ENCODE results near the gene PADI3. TPM values are rescaled to one million over a fixed set of nuclear protein-coding genes. Genes with fewer than 3 reads are reported as not detected.

Gene PADI3
- polyA plus RNA-seq, 4 donors: 0.01 to 0.04 TPM; not detected in 2

DNA sequence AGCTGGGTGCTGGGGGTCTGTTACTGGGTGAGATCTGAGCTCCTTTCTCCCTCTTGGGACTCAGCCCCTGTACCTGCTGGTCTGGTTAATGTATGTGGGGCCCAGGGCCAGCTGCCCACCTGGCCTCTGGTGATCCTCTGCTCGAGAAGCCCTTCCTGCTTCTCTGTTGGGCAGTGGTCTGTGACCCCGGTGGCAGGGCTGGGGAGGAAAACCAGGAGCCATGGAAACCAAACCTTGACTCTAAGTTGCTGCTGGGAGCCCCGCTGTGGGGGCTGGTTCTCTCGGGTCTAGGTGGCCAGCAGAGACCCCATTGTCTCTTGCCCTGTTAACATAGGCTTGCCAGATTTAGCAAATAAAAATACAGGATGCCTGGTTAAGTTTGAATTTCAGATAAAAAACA lies 42.7 kb upstream of the PADI3 start:
- Histone ChIP-seq H3K4me1 (ENCODE audit: control insufficient read depth in 3 of 3, insufficient read depth in 2 of 3, low read depth in 1 of 3, low read length in 2 of 3) (no peaks in the 10 kb centered on the region), H3K27ac (ENCODE audit: low read depth in 1 of 3, low read length in 2 of 3) (no peak overlapping the region), H3K36me3 (ENCODE audit: control insufficient read depth in 3 of 3, insufficient read depth in 2 of 3, low read depth in 1 of 3, low read length in 3 of 3) (no peaks in the 10 kb centered on the region), H3K4me3 (ENCODE audit: low read depth in 1 of 3, low read length in 3 of 3) (no peak overlapping the region), H3K9me3 (ENCODE audit: control insufficient read depth in 2 of 2, insufficient read depth in 1 of 2, low read depth in 1 of 2, low read length in 1 of 2) (no peaks in the 10 kb centered on the region), H3K27me3 (ENCODE audit: control insufficient read depth in 3 of 3, insufficient read depth in 3 of 3, low read length in 3 of 3) (peaks cover 0 to 3% (median 0%) of the 10 kb centered on the region in 3 donors)
- DNase-seq (no peak), FAIRE-seq (no peak)
- WGBS, 3 donors: 60 to 73% (median 65%) methylated on average over 4 of the region's 4 CpGs

DNA sequence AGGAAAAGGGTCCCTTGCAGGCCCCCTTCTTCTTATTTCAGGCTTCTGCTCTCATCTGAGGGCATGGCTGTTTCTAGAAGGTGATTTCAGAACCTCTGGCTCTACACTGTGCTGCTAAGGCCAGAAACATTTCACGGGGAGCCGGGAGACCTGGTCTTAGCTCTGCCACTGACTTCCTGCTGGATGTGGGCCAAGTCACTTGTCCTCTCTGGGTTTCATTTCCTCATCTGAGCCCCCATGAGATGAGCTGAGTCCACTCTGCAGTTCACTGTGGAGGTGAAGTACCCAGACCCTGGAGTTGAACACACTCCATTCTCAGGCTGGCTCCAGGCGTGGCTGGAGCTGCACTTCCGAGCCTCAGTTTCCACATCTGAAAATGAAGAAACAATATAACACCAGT lies 41.9 kb upstream of the PADI3 start:
- no peaks in the 10 kb centered on the region for H3K36me3 ChIP-seq (ENCODE audit: control insufficient read depth in 3 of 3, insufficient read depth in 2 of 3, low read depth in 1 of 3, low read length in 3 of 3)

DNA sequence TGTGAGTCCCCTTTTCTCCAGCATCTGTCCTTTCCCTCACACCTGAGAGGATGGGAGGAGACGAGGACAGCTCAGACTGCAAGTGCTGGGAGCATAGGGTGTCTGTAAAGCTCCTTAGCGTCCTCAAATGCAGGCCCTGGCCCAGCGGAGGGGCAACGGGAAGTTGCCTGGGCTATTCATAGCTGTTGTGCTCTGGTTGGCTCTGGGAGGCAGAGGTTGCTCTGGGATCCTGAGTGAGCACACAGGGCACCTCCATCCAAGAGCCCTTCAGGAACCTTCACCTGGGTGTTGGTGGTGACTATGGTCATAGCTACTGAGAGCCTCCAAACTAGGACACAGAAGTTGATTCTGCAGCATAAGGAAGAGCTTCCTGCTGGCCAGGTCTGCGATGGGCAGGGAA lies 41.4 kb upstream of the PADI3 start:
- Histone ChIP-seq H3K9me3 (ENCODE audit: control insufficient read depth in 2 of 2, insufficient read depth in 1 of 2, low read depth in 1 of 2, low read length in 1 of 2) (no peaks in the 10 kb centered on the region), H3K27ac (ENCODE audit: low read depth in 1 of 3, low read length in 2 of 3) (no peak overlapping the region)
- 66 to 72% (median 67%) methylated on average over 5 of the region's 5 CpGs for WGBS, 3 donors

More for the DNA sequence above, 41.9 kb upstream of the PADI3 start:
- Histone ChIP-seq H3K4me1 (ENCODE audit: control insufficient read depth in 3 of 3, insufficient read depth in 2 of 3, low read depth in 1 of 3, low read length in 2 of 3) (no peaks in the 10 kb centered on the region), H3K27ac (ENCODE audit: low read depth in 1 of 3, low read length in 2 of 3) (no peak overlapping the region), H3K27me3 (ENCODE audit: control insufficient read depth in 3 of 3, insufficient read depth in 3 of 3, low read length in 3 of 3) (peaks cover 0 to 3% (median 0%) of the 10 kb centered on the region in 3 donors), H3K9me3 (ENCODE audit: control insufficient read depth in 2 of 2, insufficient read depth in 1 of 2, low read depth in 1 of 2, low read length in 1 of 2) (no peaks in the 10 kb centered on the region), H3K4me3 (ENCODE audit: low read depth in 1 of 3, low read length in 3 of 3) (no peak overlapping the region)
- DNase-seq (peak in 1 of 2 donors; percentile 16), FAIRE-seq (no peak)
- WGBS, 3 donors: 40 to 44% (median 40%) methylated on average over 4 of the region's 4 CpGs

DNA sequence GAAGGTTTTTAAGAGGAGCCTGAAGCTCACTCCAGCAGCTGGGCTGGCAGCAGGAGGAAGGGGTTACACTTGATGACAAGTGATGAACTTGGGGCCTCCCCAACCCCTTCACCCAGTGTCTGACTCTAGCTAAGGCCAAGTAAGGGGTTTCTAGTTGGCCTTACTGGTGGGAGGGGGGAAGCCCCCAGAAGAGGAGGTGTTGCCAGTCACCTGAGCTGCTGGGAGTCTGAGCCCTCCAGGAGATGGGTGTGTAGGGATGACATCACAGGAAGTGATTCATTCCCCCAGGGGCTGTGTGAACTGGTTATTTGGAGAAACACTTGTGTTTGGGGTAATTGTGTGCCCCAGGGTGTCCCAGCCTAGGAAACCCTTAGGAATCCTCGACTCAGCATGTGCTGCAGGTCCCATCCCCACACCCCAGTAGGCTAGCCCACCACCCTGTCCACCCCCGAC lies 40.9 kb upstream of the PADI3 start:
- 32 to 71% (median 48%) methylated on average over 2 of the region's 2 CpGs for WGBS, 3 donors
- no peak overlapping the region for H3K27ac ChIP-seq (ENCODE audit: low read depth in 1 of 3, low read length in 2 of 3)
- H3K36me3 ChIP-seq (ENCODE audit: control insufficient read depth in 3 of 3, insufficient read depth in 2 of 3, low read depth in 1 of 3, low read length in 3 of 3): no peaks in the 10 kb centered on the region
- DNase-seq (peak in 1 of 2 donors; percentile 14), FAIRE-seq (no peak)
- no peaks in the 10 kb centered on the region for H3K9me3 ChIP-seq (ENCODE audit: control insufficient read depth in 2 of 2, insufficient read depth in 1 of 2, low read depth in 1 of 2, low read length in 1 of 2)
- no peak overlapping the region for H3K4me3 ChIP-seq (ENCODE audit: low read depth in 1 of 3, low read length in 3 of 3)
- peaks cover 0 to 3% (median 0%) of the 10 kb centered on the region in 3 donors for H3K27me3 ChIP-seq (ENCODE audit: control insufficient read depth in 3 of 3, insufficient read depth in 3 of 3, low read length in 3 of 3)
- H3K4me1 ChIP-seq (ENCODE audit: control insufficient read depth in 3 of 3, insufficient read depth in 2 of 3, low read depth in 1 of 3, low read length in 2 of 3): peaks cover 0 to 7% (median 0%) of the 10 kb centered on the region in 3 donors

More for the DNA sequence above, 41.4 kb upstream of the PADI3 start:
- Histone ChIP-seq H3K4me3 (ENCODE audit: low read depth in 1 of 3, low read length in 3 of 3) (no peak overlapping the region), H3K36me3 (ENCODE audit: control insufficient read depth in 3 of 3, insufficient read depth in 2 of 3, low read depth in 1 of 3, low read length in 3 of 3) (no peaks in the 10 kb centered on the region), H3K4me1 (ENCODE audit: control insufficient read depth in 3 of 3, insufficient read depth in 2 of 3, low read depth in 1 of 3, low read length in 2 of 3) (peaks cover 0 to 2% (median 0%) of the 10 kb centered on the region in 3 donors), H3K27me3 (ENCODE audit: control insufficient read depth in 3 of 3, insufficient read depth in 3 of 3, low read length in 3 of 3) (peaks cover 0 to 3% (median 0%) of the 10 kb centered on the region in 3 donors)
- FAIRE-seq (no peak), DNase-seq (no peak)

DNA sequence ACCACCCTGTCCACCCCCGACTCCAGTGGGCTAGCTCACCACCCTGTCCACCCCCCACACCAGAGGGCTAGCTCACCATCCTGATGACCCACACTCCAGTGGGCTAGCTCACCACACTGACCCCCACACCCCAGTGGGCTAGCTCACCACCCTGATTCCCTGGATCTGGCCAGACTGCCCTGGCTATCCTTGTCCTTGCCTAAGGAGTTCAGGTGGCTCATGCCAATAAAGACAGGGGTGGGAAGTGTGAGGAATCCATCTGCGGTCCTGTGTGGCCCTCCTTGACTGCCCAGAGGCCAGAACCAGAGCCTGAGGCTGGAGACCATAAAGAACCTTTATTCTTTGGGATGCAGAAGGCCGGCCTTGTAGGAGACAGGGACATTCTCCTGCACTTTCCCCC lies 40.4 kb upstream of the PADI3 start:
- DNase-seq (no peak), FAIRE-seq (no peak)
- Histone ChIP-seq H3K27me3 (ENCODE audit: control insufficient read depth in 3 of 3, insufficient read depth in 3 of 3, low read length in 3 of 3) (peaks cover 0 to 3% (median 3%) of the 10 kb centered on the region in 3 donors), H3K27ac (ENCODE audit: low read depth in 1 of 3, low read length in 2 of 3) (no peak overlapping the region), H3K4me1 (ENCODE audit: control insufficient read depth in 3 of 3, insufficient read depth in 2 of 3, low read depth in 1 of 3, low read length in 2 of 3) (peaks cover 0 to 12% (median 0%) of the 10 kb centered on the region in 3 donors), H3K36me3 (ENCODE audit: control insufficient read depth in 3 of 3, insufficient read depth in 2 of 3, low read depth in 1 of 3, low read length in 3 of 3) (no peaks in the 10 kb centered on the region), H3K9me3 (ENCODE audit: control insufficient read depth in 2 of 2, insufficient read depth in 1 of 2, low read depth in 1 of 2, low read length in 1 of 2) (no peaks in the 10 kb centered on the region), H3K4me3 (ENCODE audit: low read depth in 1 of 3, low read length in 3 of 3) (no peak overlapping the region)
- WGBS, 3 donors: 71 to 86% (median 82%) methylated on average over 3 of the region's 3 CpGs

- DNase-seq: no peak
- H3K9me3 ChIP-seq (ENCODE audit: control insufficient read depth in 2 of 2, insufficient read depth in 1 of 2, low read depth in 1 of 2, low read length in 1 of 2): no peaks in the 10 kb centered on the region
- FAIRE-seq: no peak
- WGBS, 3 donors: 65 to 78% (median 78%) methylated on average over 5 of the region's 5 CpGs
- H3K4me3 ChIP-seq (ENCODE audit: low read depth in 1 of 3, low read length in 3 of 3): no peak overlapping the region
- H3K27me3 ChIP-seq (ENCODE audit: control insufficient read depth in 3 of 3, insufficient read depth in 3 of 3, low read length in 3 of 3): peaks cover 2 to 4% (median 4%) of the 10 kb centered on the region in 3 donors
- no peak overlapping the region for H3K27ac ChIP-seq (ENCODE audit: low read depth in 1 of 3, low read length in 2 of 3)
- no peaks in the 10 kb centered on the region for H3K36me3 ChIP-seq (ENCODE audit: control insufficient read depth in 3 of 3, insufficient read depth in 2 of 3, low read depth in 1 of 3, low read length in 3 of 3)
- peaks cover 0 to 12% (median 0%) of the 10 kb centered on the region in 3 donors for H3K4me1 ChIP-seq (ENCODE audit: control insufficient read depth in 3 of 3, insufficient read depth in 2 of 3, low read depth in 1 of 3, low read length in 2 of 3)
Observed at GRCh38 chr1:17209430-17209829, 39.5 kb upstream of the PADI3 start.

GRCh38 chr1:17210176-17210575 lies 38.7 kb upstream of the PADI3 start:
- no peak overlapping the region for H3K27ac ChIP-seq (ENCODE audit: low read depth in 1 of 3, low read length in 2 of 3)
- WGBS, 3 donors: 93 to 96% (median 96%) methylated on average over 8 of the region's 8 CpGs
- H3K4me3 ChIP-seq (ENCODE audit: low read depth in 1 of 3, low read length in 3 of 3): no peak overlapping the region
- H3K9me3 ChIP-seq (ENCODE audit: control insufficient read depth in 2 of 2, insufficient read depth in 1 of 2, low read depth in 1 of 2, low read length in 1 of 2): no peaks in the 10 kb centered on the region
- H3K4me1 ChIP-seq (ENCODE audit: control insufficient read depth in 3 of 3, insufficient read depth in 2 of 3, low read depth in 1 of 3, low read length in 2 of 3): peaks cover 0 to 12% (median 0%) of the 10 kb centered on the region in 3 donors
- no peaks in the 10 kb centered on the region for H3K36me3 ChIP-seq (ENCODE audit: control insufficient read depth in 3 of 3, insufficient read depth in 2 of 3, low read depth in 1 of 3, low read length in 3 of 3)
- FAIRE-seq (no peak), DNase-seq (no peak)
- H3K27me3 ChIP-seq (ENCODE audit: control insufficient read depth in 3 of 3, insufficient read depth in 3 of 3, low read length in 3 of 3): peaks cover 2 to 4% (median 3%) of the 10 kb centered on the region in 3 donors

GRCh38 chr1:17211377-17211776 lies 37.5 kb upstream of the PADI3 start:
- Histone ChIP-seq H3K4me1 (ENCODE audit: control insufficient read depth in 3 of 3, insufficient read depth in 2 of 3, low read depth in 1 of 3, low read length in 2 of 3) (peaks cover 0 to 12% (median 0%) of the 10 kb centered on the region in 3 donors), H3K27ac (ENCODE audit: low read depth in 1 of 3, low read length in 2 of 3) (no peak overlapping the region), H3K36me3 (ENCODE audit: control insufficient read depth in 3 of 3, insufficient read depth in 2 of 3, low read depth in 1 of 3, low read length in 3 of 3) (no peaks in the 10 kb centered on the region), H3K9me3 (ENCODE audit: control insufficient read depth in 2 of 2, insufficient read depth in 1 of 2, low read depth in 1 of 2, low read length in 1 of 2) (no peaks in the 10 kb centered on the region), H3K4me3 (ENCODE audit: low read depth in 1 of 3, low read length in 3 of 3) (no peak overlapping the region), H3K27me3 (ENCODE audit: control insufficient read depth in 3 of 3, insufficient read depth in 3 of 3, low read length in 3 of 3) (peaks cover 2 to 4% (median 3%) of the 10 kb centered on the region in 3 donors)
- WGBS, 3 donors: 84 to 94% (median 85%) methylated on average over 5 of the region's 5 CpGs
- FAIRE-seq (no peak), DNase-seq (no peak)

- Histone ChIP-seq H3K4me1 (ENCODE audit: control insufficient read depth in 3 of 3, insufficient read depth in 2 of 3, low read depth in 1 of 3, low read length in 2 of 3) (peaks cover 0 to 12% (median 0%) of the 10 kb centered on the region in 3 donors), H3K27ac (ENCODE audit: low read depth in 1 of 3, low read length in 2 of 3) (no peak overlapping the region), H3K4me3 (ENCODE audit: low read depth in 1 of 3, low read length in 3 of 3) (no peak overlapping the region), H3K9me3 (ENCODE audit: control insufficient read depth in 2 of 2, insufficient read depth in 1 of 2, low read depth in 1 of 2, low read length in 1 of 2) (no peaks in the 10 kb centered on the region), H3K27me3 (ENCODE audit: control insufficient read depth in 3 of 3, insufficient read depth in 3 of 3, low read length in 3 of 3) (peaks cover 3 to 4% (median 3%) of the 10 kb centered on the region in 3 donors), H3K36me3 (ENCODE audit: control insufficient read depth in 3 of 3, insufficient read depth in 2 of 3, low read depth in 1 of 3, low read length in 3 of 3) (no peaks in the 10 kb centered on the region)
- no peak for DNase-seq
- WGBS, 3 donors: 50 to 70% (median 58%) methylated on average over 10 of the region's 10 CpGs
- no peak for FAIRE-seq
Observed at GRCh38 chr1:17212009-17212408, 36.9 kb upstream of the PADI3 start.
